ENCODE results near the gene ADAMTSL3.
A peak's percentile ranks its signal among the peaks of the same experiment; 100 is the strongest.

DNA sequence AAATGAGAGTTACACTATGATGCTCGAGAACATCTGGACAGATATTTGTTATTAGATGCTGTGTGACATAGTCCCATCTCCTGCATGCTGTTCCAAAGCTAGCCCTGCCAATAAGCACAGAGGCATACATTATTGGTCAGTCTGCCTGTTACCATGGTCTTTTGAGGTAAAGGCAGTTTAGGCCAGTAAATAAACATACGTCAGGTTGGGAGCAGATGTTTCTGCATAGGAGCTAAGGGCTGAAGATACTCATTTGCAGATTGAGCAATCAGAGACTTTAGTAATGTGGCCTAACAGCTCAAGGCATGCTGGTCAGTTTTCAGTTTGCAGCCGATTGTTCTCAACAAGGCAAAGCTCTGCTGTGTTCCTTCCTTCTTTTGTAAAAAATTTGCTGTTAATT, 192.9 kb downstream of the ADAMTSL3 start:
- TF ChIP-seq, protein P1, sequence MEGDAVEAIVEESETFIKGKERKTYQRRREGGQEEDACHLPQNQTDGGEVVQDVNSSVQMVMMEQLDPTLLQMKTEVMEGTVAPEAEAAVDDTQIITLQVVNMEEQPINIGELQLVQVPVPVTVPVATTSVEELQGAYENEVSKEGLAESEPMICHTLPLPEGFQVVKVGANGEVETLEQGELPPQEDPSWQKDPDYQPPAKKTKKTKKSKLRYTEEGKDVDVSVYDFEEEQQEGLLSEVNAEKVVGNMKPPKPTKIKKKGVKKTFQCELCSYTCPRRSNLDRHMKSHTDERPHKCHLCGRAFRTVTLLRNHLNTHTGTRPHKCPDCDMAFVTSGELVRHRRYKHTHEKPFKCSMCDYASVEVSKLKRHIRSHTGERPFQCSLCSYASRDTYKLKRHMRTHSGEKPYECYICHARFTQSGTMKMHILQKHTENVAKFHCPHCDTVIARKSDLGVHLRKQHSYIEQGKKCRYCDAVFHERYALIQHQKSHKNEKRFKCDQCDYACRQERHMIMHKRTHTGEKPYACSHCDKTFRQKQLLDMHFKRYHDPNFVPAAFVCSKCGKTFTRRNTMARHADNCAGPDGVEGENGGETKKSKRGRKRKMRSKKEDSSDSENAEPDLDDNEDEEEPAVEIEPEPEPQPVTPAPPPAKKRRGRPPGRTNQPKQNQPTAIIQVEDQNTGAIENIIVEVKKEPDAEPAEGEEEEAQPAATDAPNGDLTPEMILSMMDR (conservative IDR thresholded peaks at IDR 0.05; ENCODE audit: low read depth, low read length) = no peak
- no peak for TF ChIP-seq SMC3 (IDR thresholded peaks at IDR 0.05; ENCODE audit: low read depth, low read length)
- TF ChIP-seq MAFK (IDR thresholded peaks at IDR 0.05; ENCODE audit: low read depth, low read length) = no peak
- TF ChIP-seq, protein P2, sequence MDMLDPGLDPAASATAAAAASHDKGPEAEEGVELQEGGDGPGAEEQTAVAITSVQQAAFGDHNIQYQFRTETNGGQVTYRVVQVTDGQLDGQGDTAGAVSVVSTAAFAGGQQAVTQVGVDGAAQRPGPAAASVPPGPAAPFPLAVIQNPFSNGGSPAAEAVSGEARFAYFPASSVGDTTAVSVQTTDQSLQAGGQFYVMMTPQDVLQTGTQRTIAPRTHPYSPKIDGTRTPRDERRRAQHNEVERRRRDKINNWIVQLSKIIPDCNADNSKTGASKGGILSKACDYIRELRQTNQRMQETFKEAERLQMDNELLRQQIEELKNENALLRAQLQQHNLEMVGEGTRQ (IDR thresholded peaks at IDR 0.05; ENCODE audit: low read depth, low read length) = no peak
- TF ChIP-seq RAD21 (IDR thresholded peaks at IDR 0.05; ENCODE audit: low read length) = no peak
- no peak for TF ChIP-seq POLR2A (IDR thresholded peaks at IDR 0.05; ENCODE audit: low read depth, low read length)
- TF ChIP-seq, protein P3, sequence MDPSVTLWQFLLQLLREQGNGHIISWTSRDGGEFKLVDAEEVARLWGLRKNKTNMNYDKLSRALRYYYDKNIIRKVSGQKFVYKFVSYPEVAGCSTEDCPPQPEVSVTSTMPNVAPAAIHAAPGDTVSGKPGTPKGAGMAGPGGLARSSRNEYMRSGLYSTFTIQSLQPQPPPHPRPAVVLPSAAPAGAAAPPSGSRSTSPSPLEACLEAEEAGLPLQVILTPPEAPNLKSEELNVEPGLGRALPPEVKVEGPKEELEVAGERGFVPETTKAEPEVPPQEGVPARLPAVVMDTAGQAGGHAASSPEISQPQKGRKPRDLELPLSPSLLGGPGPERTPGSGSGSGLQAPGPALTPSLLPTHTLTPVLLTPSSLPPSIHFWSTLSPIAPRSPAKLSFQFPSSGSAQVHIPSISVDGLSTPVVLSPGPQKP (IDR thresholded peaks at IDR 0.05; ENCODE audit: borderline replicate concordance, low read depth, low read length) = no peak
- no peak for TF ChIP-seq FOS (IDR thresholded peaks at IDR 0.05; ENCODE audit: low read depth, low read length)
- TF ChIP-seq MXI1 (IDR thresholded peaks at IDR 0.05; ENCODE audit: borderline replicate concordance, low read depth, low read length) = no peak
- peak; percentile 93 for TF ChIP-seq CEBPB (IDR thresholded peaks at IDR 0.05; ENCODE audit: low read depth, low read length)
- TF ChIP-seq RFX5 (IDR thresholded peaks at IDR 0.05; ENCODE audit: low read depth, low read length) = no peak
- no peak for TF ChIP-seq BHLHE40 (IDR thresholded peaks at IDR 0.05; ENCODE audit: low read depth, low read length)
